NCI-H1694 treated with DMSO at 0.1 percent for 48 hours (cell line): ENCODE data around the gene AFF4.

Experiments
- DNase-seq: peaks from one replicate; lab custom pipeline; 2025; lab: John Stamatoyannopoulos, UW

The AFF4 gene

DNA sequence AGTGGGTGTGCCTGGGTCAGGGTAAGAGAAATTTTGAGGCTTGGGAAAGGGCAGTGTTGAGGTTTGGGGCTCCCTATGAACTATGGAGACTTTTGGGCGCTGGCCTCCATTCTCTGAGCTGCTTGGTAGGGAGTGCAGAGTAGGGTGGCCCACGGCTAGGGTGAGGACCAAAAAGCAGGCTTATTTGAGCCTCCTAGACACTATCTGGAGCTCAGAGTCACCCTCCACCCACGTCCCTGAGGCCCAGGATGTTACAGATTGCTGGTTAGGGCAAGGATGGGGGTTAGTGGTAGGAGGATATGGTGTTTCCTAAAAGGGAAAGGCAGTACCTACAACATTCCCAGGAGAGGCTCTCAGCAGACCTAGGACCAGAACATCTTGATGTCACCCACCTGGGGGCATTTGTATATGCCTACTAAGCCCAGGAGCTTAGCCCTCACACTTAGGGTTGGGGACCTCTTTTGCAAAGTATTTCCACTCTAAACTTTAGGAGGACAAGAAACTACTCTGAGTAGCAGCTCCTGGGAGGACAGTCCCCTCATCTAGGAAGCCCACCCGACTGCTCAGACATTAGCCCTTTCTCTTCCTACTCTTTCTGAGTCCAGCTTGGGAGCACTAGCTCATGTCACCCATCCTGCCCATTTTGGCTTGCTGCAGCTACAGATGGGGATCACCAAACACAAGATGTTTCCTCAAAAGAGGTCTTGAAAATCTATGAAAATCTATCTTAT is 135.3 kb downstream of the AFF4 start:
- DNase-seq: no peak

- no peak for DNase-seq
Measured at GRCh38 chr5:132826424-132827082, 136.9 kb downstream of the AFF4 start.

DNA sequence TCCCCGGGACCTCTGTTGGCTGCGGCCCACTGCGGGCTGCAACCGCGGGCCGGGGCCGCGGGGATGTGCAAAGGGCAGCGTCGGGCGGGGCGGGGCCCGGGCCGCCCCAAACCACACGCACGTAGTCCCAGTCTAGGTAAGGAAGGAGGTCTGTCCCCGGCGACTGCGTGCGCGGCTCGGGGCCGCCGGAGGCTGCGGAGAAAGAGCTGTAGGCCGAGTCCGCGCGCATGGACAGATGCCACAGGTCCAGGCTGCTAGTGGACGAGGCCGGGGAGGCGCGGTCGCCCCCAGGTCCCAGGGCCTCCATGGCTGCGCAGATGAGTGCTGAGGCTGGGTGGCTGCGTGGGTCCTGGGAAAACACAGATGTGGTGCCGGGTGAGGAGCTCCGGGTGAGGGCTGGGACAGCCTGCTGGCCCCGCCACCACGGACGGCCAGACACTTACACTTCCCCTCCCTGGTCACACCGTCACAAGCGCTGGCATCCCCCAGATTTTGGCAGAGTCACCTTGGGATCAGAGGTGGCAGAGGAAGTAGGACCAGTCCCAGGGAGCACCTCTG is 137.5 kb downstream of the AFF4 start:
- DNase-seq: no peak
